ENCODE measurements around the gene GSS.
"Not testable (repeated sequence)": the region's sequence is repeated elsewhere in the genome, so short reads cannot be mapped to it uniquely, and the experiment has no call there.

GSS gene

DNA sequence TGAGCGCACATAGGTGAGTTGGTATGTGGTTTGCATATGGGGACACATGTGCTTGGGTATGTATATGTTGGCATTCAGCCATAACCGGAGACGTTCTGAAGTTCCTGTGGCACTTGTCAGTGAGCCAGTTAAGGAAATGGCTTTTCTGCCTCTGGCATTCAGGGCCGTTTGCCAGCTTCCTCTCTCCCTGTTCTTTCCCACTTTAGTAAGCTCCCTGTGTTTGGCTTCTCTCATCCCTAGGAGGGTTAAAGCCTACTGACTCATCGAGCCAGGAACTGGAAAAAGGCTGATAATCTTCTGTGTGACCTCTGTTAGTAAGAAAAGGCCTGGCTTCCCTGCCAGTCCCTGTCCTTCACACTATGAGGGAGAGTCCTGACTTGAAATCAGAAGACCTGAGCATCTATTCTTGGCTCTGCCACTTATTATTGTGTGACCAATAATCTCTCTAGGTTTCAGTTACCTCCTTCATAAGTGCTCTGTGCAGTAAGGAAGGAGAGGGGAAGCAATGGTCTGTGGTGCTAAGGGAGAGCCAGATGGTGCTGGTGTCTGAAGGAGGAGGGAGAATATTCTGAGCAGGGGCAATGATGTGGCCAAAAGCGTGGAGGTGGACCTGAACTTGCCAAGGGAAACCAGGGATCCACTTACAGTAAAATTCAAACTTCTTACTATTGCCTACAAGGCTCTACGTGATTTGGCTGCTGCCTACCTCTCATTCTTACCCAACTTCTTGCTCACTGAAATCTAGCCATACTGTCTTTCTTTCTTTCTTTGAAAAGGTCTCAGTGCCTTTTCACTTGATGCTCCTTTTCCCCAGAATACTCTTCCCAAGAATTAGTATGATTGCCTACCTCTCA, 47.8 kb downstream of the GSS start:
- DNase-seq (ENCODE audit: low read depth in 2 of 2) = no peak

DNA sequence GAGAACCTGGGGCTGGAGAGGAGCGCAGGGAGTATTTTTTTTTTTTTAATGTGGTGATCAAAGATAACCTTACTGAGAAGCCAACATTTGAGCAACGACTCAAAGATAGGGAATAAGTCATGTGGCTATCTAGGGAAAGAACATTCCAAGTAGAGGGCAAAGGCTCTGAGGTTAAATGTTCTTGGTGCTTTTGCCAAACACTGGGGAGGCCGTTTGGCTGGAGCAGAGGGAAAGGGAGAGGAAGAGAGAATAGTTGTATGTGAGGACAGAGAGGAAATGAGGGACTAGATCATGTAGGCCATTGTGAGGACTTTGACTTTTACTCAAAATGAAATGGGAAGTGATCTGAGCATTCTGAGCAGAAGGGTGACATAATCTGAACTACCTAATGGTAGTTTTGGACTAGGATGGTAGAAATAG, 51.4 kb downstream of the GSS start:
- DNase-seq (ENCODE audit: low read depth in 2 of 2) = no peak

DNA sequence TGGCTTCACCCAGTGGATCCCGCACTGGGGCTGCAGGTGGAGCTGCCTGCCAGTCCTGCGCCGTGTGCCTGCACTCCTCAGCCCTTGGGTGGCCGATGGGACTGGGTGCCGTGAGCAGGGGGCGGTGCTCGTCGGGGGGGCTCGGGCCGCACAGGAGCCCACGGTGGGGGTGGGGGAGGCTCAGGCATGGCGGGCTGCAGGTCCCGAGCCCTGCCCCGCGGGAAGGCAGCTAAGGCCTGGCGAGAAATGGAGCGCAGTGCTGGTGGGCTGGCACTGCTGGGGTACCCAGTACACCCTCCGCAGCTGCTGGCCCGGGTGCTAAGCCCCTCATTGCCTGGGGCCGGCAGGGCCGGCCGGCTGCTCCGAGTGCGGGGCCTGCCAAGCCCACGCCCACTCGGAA, 56.9 kb downstream of the GSS start:
- not testable (repeated sequence) for DNase-seq (ENCODE audit: low read depth in 2 of 2)

DNA sequence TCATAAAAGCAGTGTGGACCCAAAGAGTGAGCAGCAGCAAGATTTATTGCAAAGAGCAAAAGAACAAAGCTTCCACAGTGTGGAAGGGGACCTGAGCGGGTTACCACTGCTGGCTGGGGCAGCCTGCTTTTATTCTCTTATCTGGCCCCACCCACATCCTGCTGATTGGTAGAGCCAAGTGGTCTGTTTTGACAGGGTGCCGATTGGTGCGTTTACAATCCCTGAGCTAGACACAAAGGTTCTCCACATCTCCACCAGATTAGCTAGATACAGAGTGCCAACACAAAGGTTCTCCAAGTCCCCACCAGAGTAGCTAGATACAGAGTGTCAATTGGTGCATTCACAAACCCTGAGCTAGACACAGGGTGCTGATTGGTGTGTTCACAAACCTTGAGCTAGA, 57.5 kb downstream of the GSS start:
- not testable (repeated sequence) for DNase-seq (ENCODE audit: low read depth in 2 of 2)

DNA sequence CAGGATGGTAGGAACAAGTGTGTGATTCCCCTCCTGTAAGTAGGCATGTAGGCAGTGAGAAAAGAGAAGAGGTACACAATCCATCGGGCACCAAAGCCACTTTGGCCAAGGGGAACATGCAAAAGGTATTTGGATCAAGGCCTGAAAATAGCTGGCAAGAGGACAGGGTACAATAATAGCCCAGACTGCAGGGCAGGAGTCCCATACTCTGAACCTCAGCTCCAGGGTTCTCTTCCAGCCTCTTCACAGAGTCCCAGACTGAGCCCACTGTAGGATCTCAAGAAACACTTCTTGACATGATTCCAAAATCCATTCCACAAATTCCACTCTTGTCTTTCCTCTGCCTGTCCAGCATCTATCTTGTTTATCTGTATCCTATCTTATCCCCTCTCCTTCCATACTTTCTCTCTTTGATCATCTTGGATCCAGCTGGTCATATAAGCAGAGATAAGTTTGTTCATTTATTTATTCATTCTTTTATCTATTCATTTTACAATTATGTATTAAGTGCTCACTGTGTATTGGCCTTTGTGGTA, 59.5 kb downstream of the GSS start:
- no peak for DNase-seq (ENCODE audit: low read depth in 2 of 2)

DNA sequence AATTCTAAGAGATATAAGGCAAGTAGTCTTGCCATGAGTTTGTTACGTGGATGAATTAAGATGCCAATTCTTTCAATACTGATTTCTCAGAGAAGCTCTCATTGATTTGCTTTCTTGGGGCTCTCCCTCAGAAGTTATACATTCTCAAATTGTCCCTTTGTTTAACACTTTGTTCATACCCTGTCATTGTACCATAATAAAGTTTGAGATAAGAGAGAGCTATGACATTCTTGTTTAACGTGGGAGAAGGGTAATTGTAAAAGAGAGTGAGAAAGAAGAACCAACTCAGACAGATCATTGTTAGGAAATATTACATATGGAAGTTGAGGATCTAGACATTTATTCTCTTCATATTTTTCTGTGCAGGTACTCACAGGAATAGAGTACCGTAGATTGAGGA, 60.1 kb downstream of the GSS start:
- DNase-seq (ENCODE audit: low read depth in 2 of 2) = no peak

DNA sequence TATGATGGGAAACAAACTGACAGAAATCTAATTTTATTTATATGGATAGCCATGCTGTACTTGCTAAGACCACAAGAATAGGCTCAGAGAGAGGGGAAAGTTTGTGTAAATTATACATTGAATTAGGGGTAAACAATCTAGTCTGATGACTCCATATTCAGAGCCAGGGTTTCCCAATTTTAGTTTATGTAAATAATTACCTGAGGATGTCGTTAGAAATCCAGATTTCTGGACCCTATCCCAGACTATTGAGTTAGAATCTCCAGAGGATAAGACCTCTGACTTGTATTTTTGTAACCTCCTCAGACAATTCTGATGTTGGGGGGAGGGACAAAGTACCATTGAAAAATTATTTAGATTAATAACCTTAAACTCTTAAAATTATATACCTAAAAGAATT, 60.9 kb downstream of the GSS start:
- no peak for DNase-seq (ENCODE audit: low read depth in 2 of 2)

DNA sequence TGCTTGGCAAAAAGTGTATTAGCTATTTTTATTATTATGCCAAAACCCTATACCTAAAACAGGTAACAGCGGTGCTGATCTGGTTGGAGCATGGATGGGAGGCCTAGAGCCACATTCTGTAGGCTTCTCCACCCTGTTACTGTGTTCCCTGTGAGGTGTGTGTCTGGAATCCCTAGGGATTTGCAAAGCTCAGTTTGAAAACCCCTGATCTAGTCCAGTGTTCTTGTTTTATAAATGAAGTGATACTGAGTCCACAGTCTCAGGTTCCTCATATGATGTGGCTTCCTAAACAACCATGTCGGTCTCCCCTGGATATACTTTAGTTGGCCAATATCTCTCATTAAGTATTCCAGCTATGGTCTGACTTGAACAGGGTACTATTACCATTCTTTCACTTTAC, 62.9 kb downstream of the GSS start:
- no peak for DNase-seq (ENCODE audit: low read depth in 2 of 2)

DNA sequence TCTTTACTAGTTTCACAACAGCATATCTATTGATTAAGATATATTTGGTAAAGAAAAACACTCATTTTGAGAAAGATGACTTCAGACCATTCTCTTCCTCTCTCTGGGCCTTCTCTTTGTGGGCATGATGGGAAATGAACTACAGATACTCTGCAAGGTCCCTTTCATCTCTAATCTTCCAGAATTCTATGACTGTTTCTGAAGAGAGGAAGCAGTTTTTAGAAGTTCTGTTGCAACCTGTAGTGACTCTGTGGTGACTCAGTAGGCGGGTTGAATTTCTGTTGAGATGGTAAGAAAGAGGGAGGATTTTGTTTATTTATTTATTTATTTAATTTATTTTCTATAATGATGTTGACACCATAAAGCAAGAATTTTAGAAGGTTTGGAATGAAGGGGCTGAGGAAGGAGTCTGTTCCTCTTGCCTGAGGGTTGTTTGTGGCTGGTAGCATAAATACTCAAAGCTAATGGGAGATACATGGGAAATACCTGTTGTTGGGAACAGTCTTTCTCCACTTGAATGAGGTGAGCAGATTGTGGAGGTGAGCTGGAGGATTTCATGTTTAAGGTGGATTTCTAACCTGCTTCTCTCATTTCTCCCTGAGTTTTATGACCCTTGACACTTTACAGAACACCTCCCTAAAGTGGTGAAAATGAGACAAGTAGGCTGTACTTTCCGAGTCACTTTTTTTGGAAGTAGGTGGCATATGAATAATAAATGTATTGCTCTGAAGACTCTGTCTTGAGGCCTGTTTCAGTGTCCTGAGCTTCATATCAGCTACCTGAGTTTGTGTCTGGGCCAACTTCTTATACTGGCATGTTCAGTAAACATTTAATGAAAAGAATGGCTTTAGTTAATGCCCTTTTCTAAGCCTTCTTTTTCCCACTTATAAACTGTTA, 64.2 kb downstream of the GSS start:
- no peak for DNase-seq (ENCODE audit: low read depth in 2 of 2)

DNA sequence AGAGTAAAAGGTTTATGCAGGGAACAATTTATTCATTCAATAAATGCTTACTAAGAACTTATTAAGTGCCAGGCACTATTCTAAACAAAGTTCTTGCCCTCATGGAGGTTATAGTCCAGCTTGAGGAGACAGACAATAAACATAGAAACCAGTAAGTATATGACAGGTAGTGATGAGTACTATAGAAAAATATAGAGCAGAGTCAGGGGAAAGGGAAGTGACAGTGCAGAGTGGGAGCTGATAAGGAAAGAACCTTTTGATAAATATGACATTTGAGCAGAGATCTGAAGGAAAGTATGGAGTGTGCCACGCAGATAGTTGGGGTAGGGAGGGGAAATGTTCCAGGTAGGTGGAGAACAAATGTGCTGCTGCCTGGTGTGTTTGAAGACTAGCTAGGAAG, 67.1 kb downstream of the GSS start:
- DNase-seq (ENCODE audit: low read depth in 2 of 2) = no peak

DNA sequence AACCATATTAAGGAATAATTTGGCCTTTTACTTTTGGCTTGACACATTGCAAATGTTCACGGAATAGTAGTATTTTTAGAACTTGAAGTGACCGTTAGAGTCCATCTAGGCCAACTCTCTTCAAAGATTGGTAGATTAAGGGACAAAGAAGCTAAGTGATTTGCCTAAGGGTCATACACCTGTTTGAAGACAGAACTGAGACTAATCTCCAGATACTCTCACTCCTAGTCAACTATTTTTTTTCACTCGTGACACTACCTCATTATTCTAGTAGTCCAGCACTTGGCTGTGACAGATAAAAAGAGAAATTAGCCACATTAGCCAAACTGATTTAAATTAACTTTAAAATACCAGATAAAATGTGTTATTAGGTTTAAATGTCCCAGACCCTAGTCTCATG, 68.6 kb downstream of the GSS start:
- no peak for DNase-seq (ENCODE audit: low read depth in 2 of 2)

DNA sequence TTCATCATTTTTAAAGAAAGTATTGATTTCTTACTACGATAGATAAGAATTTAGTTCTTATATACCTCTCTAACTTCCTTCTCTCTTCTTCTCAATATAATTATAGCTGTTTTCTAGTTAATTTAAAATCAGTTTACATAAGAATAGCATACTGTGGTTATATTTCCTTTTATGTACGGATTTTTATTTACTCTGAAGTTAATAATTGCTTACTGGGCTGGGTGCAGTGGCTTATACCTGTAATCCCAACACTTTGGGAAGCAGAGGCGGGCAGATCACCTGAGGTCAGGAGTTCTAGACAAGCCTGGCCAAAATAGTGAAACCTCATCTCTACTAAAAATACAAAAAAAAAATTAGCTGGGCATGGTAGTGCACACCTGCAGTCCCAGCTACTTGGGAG, 69.5 kb downstream of the GSS start:
- no peak for DNase-seq (ENCODE audit: low read depth in 2 of 2)

DNA sequence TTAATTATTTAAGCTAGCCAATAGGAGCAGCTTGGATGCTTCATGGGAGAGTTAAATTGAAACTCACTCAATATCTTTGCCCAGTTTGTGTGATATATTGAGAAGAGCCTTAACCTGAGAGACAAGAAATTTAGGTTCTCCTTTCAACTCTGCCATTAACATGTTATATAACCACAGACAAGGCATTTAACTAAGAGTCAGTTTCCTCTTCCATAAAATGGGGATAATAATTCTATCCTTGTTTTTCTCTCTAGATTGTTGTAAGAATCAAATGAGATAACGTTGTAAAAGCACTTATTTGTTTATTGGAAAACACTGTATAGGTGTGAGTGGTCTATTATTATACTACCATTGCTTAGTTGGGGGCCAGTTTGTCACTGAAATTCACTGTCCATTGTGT, 71.3 kb downstream of the GSS start:
- no peak for DNase-seq (ENCODE audit: low read depth in 2 of 2)

DNA sequence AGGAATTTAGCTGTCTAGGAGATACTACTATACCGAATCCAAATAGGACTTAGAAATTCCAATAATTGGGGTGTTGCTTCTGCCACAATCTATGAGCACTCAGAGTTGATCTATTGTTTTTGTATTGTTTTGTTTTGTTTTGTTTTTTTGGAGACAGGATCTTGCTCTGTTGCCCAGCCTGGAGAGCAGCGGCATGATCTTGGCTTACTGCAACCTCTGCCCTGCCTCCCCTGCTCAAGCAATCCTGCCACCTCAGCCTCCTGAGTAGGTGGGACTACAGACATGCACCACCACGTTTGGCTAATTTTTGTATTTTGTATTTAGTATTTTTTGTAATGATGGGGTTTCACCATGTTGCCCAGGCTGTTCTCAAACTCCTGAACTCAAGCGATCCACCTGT, 71.8 kb downstream of the GSS start:
- DNase-seq (ENCODE audit: low read depth in 2 of 2) = no peak

DNA sequence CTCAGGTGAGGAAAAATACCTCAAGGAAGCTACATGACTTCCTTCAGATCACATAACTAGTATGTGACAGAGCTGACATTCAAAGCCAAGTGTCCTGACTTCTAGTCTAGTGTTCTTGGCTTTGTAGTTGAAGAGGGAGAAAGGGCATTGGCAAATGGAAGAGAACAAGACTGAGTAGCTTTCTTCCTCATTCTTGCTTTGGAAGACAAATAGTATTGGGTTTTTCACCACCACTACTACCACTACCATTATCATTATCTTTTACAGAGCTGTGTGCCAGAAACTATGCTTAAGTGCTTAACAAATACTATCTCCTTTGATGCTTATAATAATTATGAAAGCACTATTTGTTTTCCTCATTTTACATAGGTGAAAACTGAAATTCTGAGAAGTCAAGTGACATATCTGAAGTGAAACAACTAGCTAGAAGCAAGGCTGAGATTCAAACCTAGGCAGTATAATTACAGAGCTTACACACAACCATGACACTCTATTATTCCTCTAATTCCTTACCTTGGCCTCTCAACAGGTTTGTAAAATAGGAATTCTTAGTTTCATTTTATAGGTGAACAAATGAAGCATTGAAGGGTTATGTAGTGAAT, 72.4 kb downstream of the GSS start:
- DNase-seq (ENCODE audit: low read depth in 2 of 2) = no peak

DNA sequence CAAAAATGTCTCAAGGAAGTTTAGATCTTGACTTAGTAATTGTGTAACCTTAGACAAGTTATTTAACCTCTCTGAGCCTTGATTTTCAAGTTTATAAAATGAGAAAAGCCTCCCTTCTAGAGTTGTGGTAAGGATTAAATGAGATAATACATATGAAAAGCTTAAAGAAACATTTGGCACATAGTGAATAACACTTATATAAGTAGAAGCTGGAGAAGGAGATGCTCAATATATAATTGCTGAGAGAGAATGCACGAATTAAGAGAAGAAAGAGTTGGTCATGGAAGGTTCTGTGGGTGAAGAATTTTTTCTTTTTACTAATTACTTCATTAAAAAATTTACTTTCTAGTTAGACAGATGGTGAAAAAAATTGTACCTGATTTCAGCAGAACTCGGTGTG, 73.9 kb downstream of the GSS start:
- no peak for DNase-seq (ENCODE audit: low read depth in 2 of 2)

DNA sequence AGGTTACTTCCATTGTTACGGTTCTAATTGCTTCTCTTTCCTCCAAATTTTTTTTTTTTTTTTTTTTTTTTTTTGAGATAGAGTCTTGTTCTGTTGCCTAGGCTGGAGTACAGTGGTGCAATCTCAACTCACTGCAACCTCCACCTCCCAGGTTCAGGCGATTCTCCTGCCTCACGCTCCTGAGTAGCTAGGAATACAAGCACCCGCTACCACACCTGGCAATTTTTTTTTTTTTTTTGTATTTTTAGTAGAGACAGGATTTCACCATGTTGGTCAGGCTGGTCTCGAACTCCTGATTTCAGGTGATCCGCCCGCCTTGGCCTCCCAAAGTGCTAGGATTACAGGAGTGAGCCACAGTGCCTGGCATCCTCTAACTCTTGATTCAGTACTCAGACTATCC, 74.6 kb downstream of the GSS start:
- DNase-seq (ENCODE audit: low read depth in 2 of 2) = not testable (repeated sequence)

DNA sequence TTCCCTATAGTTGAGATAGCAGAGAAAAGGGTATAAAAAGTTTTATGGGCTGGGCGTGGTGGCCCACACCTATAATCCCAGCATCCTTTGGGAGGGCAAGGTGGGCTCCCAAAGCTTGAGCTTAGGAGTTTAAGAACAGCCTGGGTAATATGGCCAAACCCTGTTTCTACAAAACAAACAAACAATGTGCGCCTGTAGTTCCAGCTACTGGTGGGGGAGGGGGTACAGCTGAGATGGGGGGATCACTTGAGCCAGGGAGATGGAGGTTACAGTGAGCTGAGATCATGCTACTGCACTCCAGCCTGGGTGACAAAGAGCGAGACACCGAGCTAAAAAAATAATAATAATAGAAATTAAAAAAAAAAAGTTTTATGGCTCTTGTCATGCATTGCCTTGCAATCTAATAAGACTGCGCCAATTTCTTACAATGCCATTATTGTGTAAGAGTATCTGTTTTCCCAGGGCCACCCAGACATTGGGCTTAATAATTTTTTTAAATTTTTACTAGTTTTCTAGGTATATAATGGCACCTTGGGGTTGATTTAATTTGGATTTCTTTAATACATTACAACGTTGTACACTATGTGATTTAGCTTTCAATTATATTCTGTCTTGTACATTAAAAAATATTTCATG, 75.3 kb downstream of the GSS start:
- no peak for DNase-seq (ENCODE audit: low read depth in 2 of 2)

Data from stimulated activated CD8-positive, alpha-beta memory T cell treated with anti-CD3 and anti-CD28 coated beads, Interleukin-7, amount 100 ng/mL, for 1 hour (primary cell).